K562 (cell line): Measurements from ENCODE around the gene TRAF5. TPM values are rescaled to one million over a fixed set of nuclear protein-coding genes. Genes with fewer than 3 reads are reported as not detected.

Source experiments
- AFF4 ChIP-seq: sonication (generic); formaldehyde crosslinking; IDR thresholded peaks from 2 replicates; pipeline ENCODE4 v1.8.0; 2023; ENCODE audit warnings: mild to moderate bottlenecking, missing genetic modification reagents
- ARHGAP35 ChIP-seq: fragments of 450-650 bp; IDR thresholded peaks from 2 replicates; pipeline ENCODE4 v1.6.1; 2018; ENCODE audit not compliant: partially characterized antibody
- ARID1B ChIP-seq: fragments of 450-650 bp; IDR thresholded peaks from 2 replicates; pipeline ENCODE4 v1.6.1; 2016; ENCODE audit warnings: antibody characterized with exemption, mild to moderate bottlenecking, inconsistent platforms
- ARID3A ChIP-seq: IDR thresholded peaks from 2 replicates; pipeline ENCODE4 v1.6.1; 2012; ENCODE audit warnings: low read depth, low read length, improper control_type of control experiment, borderline replicate concordance
- ARNT ChIP-seq, 2 experiments: fragments of 450-650 bp; IDR thresholded peaks; 2 replicates each; pipeline ENCODE4 v1.6.1; 2016; ENCODE audit warnings: mild to moderate bottlenecking in 1 of 2
- CEBPG ChIP-seq, 3 experiments: fragments of 200-800 bp in 1 of 3; sonication (Bioruptor generic) in 1 of 3; sonication (generic) in 1 of 3; formaldehyde crosslinking in 1 of 3; IDR thresholded peaks in 2 of 3; conservative IDR thresholded peaks in 1 of 3; 2 replicates each; pipeline versions ENCODE4 v1.6.1 to v1.8.0; 2016 to 2022; ENCODE audit warnings: missing compliant biosample characterization in 2 of 3, missing genetic modification characterization in 2 of 3, mild to moderate bottlenecking in 1 of 3, missing genetic modification reagents in 1 of 3
- DACH1 ChIP-seq: fragments of 450-650 bp; IDR thresholded peaks from 2 replicates; pipeline ENCODE4 v1.6.1; 2018; ENCODE audit not compliant: partially characterized antibody
- DPF2 ChIP-seq: fragments of 450-650 bp; IDR thresholded peaks from 2 replicates; pipeline ENCODE4 v1.6.1; 2016
- FOXO4 ChIP-seq: fragments of 450-650 bp; formaldehyde crosslinking; IDR thresholded peaks from 2 replicates; pipeline ENCODE4 v1.4.0; 2020; ENCODE audit warnings: mild to moderate bottlenecking, moderate library complexity
- GTF2A2 ChIP-seq: IDR thresholded peaks from 2 replicates; pipeline ENCODE4 v1.6.1; 2016; ENCODE audit warnings: mild to moderate bottlenecking, missing genetic modification characterization, missing compliant biosample characterization
- GTF2E2 ChIP-seq: fragments of 200-800 bp; sonication (Bioruptor generic); IDR thresholded peaks from 2 replicates; pipeline ENCODE4 v1.6.1; 2016; ENCODE audit warnings: missing genetic modification characterization, missing compliant biosample characterization
- TBL1XR1 ChIP-seq, 2 experiments: IDR thresholded peaks; 2 replicates each; pipeline ENCODE4 v1.6.1; 2012; ENCODE audit warnings: improper control_type of control experiment in 2 of 2, low read length in 2 of 2, mild to moderate bottlenecking in 1 of 2
- YBX1 ChIP-seq: fragments of 450-650 bp; IDR thresholded peaks from 2 replicates; pipeline ENCODE4 v1.7.1; 2016; ENCODE audit warnings: mild to moderate bottlenecking
- ZNF146 ChIP-seq: IDR thresholded peaks from one replicate; pipeline ENCODE4 v1.6.1; 2018; ENCODE audit warnings: missing compliant biosample characterization; ENCODE audit not compliant: unreplicated experiment
- ZNF324 ChIP-seq: fragments of 250-450 bp; sonication (Bioruptor Pico); IDR thresholded peaks from 2 replicates; pipeline ENCODE4 v1.4.0; 2020; ENCODE audit warnings: mild to moderate bottlenecking
- ZNF445 ChIP-seq: fragments of 250-450 bp; sonication (Bioruptor Pico); IDR thresholded peaks from 2 replicates; pipeline ENCODE4 v1.4.0; 2020; ENCODE audit warnings: low read depth, mild to moderate bottlenecking, moderate library complexity
- ZNF655 ChIP-seq: fragments of 250-450 bp; sonication (Bioruptor Pico); IDR thresholded peaks from 2 replicates; pipeline ENCODE4 v1.5.0; 2021
- polyA plus RNA-seq, 8 experiments: library from polyadenylated mRNA; depleted of rRNA in 4 of 8; stranded (reverse) in 5 of 8; unstranded in 3 of 8; fragments of >200 nt; fragmentation: Nextera tagmentation in 2 of 8; fragmentation: Illumina TruSeq in 1 of 8; extraction: Ambion mirVana in 2 of 8; extraction: Trizol in 1 of 8; gene quantifications; 2 replicates each; pipeline versions ENCODE4 v1.2.1 to v1.2.3, GENCODE V29; 2011 to 2014; ENCODE audit warnings: inconsistent platforms in 1 of 8, missing spikeins in 1 of 8
- total RNA-seq, 7 experiments: library from RNA; depleted of rRNA in 6 of 7; stranded (reverse); fragments of >200 nt in 6 of 7; fragmentation: Illumina TruSeq in 2 of 7; extraction: Trizol in 2 of 7; gene quantifications; 2 replicates each; pipeline versions ENCODE4 v1.2.1 to v1.2.3, GENCODE V29; 2011 to 2021; ENCODE audit warnings: low replicate concordance in 1 of 7
- TF ChIP-seq, protein P1 (sequence below): fragments of 250-450 bp; sonication (Bioruptor Pico); IDR thresholded peaks from 2 replicates; pipeline ENCODE4 v1.9.0; 2021; ENCODE audit warnings: mild to moderate bottlenecking, inconsistent platforms

Gene TRAF5
- total and polyA plus RNA-seq, 9 of the 15 experiments (the other 6 are each of a cell fraction or from before 2014, with no cell fraction given), result 2.0 to 9.3 (median 5.3) TPM

DNA sequence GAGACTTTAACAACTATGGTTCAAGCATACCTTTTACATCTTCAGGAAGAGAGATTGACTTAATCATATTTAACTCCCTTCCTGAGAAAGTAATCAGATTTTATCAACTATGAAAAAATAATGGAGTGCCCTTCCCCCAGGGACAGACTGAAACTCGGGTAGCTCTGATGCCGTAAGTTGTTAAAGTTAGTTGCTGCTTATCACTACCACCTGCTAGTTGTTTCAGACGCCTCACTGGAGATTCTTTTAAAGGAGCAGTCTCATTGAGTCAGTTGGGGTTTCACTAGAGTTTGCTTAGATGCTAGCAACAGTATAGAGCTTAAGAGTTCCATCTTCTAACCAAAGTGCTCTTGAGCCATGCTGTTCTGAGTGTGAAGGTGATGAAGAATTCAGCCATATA lies 17.0 kb upstream of the TRAF5 start (continued):
- TF ChIP-seq GTF2A2 (tag) (no peak), GTF2E2 (tag) (no peak), AFF4 (CRISPR knock-in tag) (no peak), ZNF146 (no peak), DACH1 (no peak), ARID3A (peak; percentile 52; the same call in 1 of the 2 replicates), ARHGAP35 (no peak), FOXO4 (CRISPR knock-in tag) (no peak), TBL1XR1 (IDR thresholded peaks at IDR 0.05; ENCODE audit: low read length in 2 of 2) (peak in 1 of 2 experiments; percentile 71; a peak in 1 of 4 replicates), ZNF655 (no peak), ARID1B (peak; percentile 73), CEBPG (CRISPR knock-in tag; IDR thresholded peaks at IDR 0.05) (no peak), CEBPG (tag; conservative IDR thresholded peaks at IDR 0.05 in 1 of 2, IDR thresholded peaks at IDR 0.05 in 1 of 2) (no peak), ARNT (IDR thresholded peaks at IDR 0.05) (0 out of 4 replicates have a peak, but pooled peaks have one; percentile 13 to 38), ZNF324 (CRISPR knock-in tag) (no peak), YBX1 (no peak), ZNF445 (CRISPR knock-in tag) (no peak), DPF2 (peak; percentile 75)
- TF ChIP-seq, protein P1, sequence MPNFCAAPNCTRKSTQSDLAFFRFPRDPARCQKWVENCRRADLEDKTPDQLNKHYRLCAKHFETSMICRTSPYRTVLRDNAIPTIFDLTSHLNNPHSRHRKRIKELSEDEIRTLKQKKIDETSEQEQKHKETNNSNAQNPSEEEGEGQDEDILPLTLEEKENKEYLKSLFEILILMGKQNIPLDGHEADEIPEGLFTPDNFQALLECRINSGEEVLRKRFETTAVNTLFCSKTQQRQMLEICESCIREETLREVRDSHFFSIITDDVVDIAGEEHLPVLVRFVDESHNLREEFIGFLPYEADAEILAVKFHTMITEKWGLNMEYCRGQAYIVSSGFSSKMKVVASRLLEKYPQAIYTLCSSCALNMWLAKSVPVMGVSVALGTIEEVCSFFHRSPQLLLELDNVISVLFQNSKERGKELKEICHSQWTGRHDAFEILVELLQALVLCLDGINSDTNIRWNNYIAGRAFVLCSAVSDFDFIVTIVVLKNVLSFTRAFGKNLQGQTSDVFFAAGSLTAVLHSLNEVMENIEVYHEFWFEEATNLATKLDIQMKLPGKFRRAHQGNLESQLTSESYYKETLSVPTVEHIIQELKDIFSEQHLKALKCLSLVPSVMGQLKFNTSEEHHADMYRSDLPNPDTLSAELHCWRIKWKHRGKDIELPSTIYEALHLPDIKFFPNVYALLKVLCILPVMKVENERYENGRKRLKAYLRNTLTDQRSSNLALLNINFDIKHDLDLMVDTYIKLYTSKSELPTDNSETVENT, result no peak
